Activated T-cell treated with anti-CD3 and anti-CD28 coated beads, Interleukin-2, amount 50 U/mL, for 48 hours (primary cell): Measurements from ENCODE around the gene RNPS1.

Source experiments
- DNase-seq, 2 experiments: peaks; one replicate each; pipeline ENCODE4 v3.0.0-alpha.2; 2020

The RNPS1 gene, protein sequence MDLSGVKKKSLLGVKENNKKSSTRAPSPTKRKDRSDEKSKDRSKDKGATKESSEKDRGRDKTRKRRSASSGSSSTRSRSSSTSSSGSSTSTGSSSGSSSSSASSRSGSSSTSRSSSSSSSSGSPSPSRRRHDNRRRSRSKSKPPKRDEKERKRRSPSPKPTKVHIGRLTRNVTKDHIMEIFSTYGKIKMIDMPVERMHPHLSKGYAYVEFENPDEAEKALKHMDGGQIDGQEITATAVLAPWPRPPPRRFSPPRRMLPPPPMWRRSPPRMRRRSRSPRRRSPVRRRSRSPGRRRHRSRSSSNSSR

DNA sequence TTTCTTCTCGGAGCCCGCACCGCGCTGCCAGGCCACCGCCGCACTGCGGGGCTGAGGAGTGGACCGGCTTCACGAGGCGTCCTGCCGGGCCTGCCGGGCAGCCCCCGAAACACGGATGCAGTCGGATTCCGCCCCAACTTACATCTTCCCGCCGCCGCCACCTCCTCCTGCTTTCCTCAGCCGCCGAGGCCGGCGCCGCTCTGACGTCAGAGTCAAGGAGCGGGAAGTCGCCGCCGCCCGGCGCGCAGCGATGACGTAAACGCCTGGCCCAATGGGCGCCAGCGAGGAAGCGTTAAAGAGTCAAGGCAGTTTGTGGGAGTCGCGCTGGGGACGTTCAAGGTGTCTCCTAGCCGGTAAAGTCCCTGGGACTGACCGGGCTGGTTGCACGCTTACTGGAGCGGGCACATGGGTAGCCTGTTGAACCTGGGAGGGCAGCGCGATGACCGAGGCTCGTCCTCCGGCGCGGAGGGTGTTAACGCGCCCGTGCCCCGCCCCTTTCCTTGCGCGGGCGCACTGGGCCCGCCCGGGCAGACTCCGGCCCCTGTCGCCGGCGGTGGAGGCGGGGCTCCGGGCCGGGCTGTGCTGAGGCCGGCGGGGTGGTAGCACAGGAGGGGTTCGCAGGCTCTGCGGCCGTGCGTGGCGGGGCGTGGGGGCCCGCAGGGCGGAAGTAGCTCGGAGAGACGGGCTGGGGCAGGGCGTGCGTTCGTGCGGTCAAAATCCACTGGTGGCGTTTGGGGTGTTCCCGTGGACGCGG is at the start of gene RNPS1:
Gene RNPS1, minus strand, starts transcription at position 214 of the 754 bp plus-strand sequence. CDS start 3,483 bp downstream, outside the sequence.
- DNase-seq = peak; percentile 97 to 99

GRCh38 chr16:2317231-2318020 is 49.5 kb upstream of the RNPS1 start:
- no peak for DNase-seq

DNA sequence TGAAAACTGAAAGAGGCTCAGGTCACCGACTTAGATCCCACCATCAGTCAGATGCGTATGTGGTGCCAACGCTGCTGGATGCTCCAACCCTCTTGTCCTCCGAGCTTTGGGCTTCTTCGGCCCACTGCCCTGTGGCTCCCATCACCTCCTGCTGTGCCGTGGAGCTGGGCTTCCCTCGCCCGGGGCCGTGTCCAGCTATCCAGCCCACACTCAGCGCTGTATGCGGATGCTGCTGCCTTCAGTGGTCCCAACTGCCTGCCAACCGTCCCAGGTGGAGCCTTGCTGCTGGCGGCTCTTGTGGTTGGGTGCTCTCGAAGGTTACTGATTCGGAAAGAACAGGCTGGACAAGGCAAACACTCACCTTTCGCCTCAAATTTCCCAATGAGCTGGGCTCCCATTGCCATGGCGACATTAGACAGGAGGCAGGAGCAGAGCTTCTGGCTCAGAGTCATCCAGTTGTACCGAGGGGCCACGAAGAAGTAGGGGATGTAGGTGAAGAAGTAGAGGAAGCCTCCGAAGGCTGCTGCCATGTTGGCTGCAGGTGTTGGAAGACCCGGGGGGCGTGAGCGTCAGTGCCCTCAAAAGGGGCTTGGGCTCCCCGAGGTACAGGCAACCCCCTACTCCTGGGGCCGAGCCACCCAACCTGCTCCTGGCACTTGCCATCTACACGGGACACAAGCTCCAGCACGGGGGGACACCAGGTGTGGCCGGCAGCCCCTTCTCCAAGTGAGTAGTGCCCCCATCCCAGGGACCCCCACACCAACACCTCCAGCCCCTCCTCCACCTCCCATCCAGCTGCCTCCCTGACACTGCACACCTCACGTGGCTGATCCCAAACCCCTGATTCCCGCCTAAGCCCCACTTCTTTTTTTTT is 40.4 kb upstream of the RNPS1 start:
- no peak for DNase-seq

DNA sequence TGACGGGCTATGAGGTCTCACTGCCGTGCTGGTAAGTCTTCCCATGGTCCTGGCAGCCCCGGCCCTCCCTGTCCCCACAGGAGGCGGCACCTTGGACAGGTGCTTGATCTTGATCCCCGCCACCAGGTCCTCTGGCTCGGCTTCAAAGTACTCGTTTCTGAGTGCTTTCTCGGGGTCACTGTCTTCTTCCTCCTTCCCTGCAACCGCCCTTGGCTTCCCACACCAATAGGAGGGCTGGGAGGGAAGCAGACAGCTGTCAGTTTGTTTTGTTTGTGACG is 31.9 kb upstream of the RNPS1 start:
- no peak for DNase-seq

DNA sequence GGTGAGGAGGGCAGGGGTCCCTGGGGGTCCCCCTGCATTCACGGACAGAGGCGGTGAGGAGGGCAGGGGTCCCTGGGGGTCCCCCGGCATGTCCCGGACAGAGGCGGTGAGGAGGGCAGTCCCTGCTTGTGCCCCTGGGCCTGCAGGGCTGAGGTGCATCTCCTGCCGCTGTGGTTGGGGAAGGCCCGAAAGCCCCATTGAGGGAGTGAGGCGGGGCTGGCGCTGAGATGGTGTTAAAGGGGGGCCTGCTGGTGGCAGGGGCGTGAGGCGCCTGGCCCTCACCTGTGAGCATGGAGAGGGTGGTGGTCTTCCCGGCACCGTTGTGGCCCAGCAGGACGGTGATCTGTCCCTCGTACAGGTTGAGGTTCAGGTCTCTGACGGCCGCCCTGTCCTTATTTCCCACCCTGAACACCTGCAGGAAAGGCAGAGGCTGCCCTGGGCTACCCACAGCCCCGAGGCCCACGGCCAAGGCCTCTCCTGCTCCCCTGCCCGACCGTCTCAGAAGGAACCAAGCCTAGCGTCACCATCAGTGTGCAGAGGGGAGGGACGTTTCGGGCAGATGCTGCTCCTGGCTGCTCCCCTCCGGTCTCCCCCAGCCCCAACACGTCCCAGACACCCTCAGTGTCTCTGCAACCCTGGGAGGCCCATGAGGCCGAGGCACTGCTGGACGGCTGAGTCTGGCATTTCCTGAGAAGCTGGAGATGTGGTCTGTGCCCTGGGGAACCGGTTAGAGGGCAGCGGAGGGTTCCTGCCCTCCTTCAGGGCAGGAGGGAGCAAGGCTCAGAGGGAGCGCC is 31.4 kb upstream of the RNPS1 start:
- DNase-seq = no peak

DNA sequence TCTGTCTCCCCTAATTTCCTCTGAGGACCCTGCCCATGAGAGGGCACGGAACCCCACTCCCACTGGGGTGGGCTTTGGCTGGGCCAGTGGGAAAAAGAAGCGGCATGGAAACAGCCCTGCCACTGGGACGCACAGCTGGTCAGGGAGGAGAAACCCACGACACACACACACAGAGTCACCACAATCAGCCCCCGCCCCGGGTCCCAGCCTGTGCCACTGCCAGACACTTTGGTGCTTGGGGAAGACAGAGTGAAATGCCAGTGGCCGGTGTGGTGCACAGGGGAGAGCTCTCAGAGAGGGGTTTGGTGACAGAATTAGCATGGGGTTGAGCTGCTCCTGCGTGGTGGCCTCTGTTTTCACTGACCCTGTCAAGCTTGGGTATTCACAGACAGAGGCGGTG is 30.7 kb upstream of the RNPS1 start:
- DNase-seq = no peak

- no peak for DNase-seq
Measured at GRCh38 chr16:2297506-2297860, 29.6 kb upstream of the RNPS1 start.

- peak; percentile 37 to 41 for DNase-seq
Measured at GRCh38 chr16:2296661-2297505, 29.0 kb upstream of the RNPS1 start.

- no peak for DNase-seq
Measured at GRCh38 chr16:2295056-2295798, 27.3 kb upstream of the RNPS1 start.

DNA sequence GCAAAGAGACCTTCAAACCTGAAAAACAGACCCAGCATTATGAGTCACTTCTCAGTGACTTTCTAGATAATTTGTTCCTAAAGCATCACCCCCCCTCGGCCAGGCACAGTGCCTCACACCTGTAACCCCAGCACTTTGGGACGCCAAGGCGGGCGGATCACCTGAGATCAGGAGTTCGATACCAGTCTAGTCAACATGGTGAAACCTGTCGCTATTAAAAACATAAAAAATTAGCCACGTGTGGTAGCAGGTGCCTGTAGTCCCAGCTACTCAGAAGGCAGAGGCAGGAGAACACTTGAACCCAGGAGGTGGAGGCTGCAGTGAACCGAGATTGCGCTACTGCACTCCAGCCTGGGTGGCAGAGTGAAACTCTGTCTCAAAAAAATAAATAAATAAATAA is 24.3 kb upstream of the RNPS1 start:
- DNase-seq = no peak

DNA sequence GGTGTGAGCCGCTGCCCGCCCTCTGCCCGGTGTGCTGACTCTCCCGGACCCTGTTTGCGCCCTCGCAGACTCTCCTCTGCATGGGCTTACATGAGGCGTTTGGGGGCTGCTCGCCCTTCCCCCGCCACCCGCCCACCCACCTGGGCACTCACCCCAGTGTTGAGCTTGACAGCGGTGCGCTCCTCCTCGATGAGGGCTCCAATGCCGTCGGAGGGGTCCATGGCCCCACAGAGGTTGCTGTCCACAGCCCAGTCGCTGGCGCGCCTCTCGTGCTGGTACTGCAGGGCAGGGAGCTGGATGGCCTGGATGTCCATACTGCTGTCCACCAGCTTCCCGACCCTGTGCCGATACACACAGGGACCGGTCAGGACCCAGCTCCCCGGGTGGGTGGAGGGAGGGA is 21.4 kb upstream of the RNPS1 start:
- DNase-seq = no peak

DNA sequence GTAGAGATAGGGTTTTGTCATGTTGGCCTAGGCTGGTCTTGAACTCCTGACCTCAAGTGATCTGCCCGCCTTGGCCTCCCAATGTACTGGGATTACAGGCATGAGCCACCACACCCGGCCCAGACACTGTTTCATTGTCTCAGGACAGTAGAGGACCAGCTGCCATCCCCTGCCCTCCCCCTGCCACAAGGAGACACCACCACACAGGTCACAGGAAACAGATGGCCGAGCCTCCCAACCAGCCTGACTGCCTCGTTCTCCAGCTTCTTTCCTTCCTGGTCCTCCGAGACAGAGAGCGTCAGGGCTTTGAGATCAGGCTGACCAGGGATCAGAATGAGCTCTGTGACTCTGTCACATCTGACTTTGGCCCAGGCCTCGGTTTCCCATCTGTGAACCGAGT is 20.8 kb upstream of the RNPS1 start:
- no peak for DNase-seq

DNA sequence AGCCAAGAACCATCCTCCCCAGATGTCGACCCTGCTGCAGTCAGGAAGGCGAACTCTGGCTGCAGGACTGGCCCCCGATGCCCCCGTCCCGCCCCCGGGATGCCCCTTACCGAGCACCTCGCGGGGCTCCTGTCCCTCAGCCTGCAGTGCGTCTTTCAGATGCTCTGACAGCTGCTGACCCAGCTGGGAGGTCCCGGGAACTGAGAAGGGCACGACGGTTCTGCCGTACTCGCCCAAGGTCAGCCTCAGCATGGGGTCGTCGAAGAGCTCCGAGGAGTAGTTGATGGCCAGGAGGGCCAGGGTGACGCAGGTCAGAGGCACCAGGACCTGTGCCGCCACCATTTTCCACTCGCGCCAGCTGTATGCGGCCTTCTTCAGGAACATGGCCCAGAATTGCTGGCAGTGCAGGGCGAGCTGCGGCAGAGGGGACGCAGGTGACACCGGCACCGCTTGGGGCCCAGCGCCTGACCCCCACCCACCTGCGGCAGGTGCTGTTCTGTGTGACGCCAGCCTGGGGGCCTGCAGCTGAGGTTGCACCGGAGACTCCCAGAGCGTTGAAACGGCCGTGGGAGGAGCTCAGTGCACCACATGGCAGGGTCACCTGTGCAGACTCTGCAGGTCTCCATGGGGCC is 20.1 kb upstream of the RNPS1 start:
- DNase-seq = no peak

DNA sequence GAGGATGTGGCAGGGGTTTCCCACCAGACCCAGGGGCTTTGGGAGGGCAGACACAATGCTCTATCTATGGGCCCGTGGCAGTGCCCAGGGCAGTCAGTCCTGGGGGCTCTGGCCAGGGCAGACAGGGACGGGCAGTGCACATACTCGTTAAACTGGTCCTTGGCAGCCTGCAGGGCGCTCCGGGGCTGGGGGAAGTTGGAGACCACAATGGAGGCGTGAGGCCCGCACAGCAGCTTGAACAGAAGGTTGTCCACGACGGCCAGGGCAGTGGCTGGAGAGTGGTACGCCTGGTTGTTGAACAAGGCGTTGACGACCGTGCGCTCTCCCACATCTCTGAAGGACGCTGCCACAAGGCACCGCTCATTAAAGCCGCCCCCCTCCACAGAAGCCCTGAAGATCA is 18.6 kb upstream of the RNPS1 start:
- no peak for DNase-seq

DNA sequence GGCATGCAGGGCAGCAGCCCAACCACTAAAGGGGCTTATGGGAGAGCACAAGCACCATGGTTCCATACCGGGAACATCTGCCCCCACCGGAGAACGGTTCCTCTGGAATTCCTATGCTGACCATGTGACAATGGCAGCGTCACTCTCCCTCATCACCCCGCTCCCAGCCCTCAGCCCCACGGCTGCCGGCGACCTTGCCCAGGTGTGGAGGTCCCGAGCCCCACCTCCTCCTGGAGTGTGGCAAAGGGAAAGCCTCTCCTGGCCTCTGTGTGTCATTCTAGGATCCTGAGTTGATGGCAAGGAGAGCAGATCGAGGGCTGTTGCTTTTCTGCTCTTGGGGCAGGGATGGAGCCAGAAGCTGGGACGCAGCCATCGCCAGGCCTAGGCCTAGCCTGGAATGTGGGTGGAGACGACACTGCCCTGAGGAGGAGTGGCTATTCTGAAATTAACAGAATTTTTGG is 17.8 kb upstream of the RNPS1 start:
- DNase-seq = no peak

DNA sequence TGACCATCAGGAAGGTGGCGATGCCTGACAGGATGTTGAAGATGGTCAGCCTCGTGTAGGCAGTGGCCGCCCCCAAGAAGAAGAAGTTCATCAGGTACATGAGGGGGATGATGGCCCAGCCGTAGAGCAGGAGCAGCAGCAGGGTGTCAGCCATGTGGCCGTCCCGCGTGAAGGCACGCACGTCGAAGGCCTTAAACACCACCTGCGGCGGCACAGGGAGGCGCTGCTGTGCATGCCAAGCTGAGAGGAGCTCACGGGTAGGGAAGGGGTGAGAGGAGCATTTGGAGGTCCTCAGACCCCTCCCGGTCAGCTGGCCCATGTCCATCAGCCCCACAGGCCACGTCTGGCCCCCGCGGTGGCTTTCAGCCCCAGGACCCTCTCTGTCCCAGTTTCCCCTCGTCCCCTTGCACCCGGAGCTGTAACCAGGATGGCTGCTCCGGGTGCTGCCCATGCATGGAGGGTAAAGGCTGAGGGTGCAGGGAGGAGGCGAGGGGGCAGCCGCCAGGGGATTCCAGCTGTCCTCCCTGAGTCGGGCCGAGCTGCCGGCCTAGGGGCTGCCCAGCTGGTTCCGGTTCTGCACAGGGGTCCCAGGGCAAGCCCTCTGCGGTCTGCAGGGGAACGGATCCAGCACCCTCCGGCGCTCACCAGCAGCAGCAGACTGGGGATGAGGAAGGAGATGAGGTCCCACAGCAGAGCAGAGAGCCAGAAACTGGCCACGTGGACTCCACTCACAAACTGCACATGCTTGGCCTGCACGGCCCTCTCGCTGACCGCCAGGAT is 17.1 kb upstream of the RNPS1 start:
- no peak for DNase-seq

- DNase-seq = no peak
Measured at GRCh38 chr16:2284001-2284770, 16.3 kb upstream of the RNPS1 start.

DNA sequence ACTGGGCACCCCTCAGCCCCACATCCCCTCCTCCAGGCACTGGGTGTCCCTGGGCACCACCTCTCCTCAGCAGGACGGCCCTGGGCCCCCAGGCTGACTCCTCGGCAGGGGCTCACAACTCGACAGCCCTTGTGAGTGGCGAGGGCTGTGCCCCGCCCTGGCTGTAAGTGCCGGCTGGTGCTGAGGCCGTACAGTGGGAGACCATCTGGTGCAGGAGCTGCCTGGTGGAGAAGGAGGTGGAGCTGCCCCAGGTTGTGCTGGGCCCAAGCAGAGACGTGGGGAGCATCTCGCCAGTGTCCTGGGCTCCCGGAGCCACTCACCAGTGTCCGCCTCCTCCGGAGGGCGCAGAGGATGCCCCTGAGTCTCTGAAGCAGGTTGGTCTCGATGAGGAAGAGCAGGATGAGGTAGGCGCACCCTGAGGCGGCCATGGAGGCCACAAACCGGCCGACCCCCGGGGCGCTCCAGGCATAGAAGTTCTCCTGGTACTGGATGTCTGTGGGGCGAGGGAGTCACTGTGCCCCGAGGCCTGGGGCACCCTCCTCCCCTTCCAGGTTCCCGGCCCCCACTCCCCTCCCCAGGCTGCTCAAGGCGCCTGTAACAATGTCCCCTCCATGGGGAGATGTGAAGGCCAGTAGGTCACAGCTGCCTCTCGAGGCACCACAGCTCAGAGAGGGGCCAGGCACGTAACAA is 15.1 kb upstream of the RNPS1 start:
- DNase-seq = no peak
